Measurements from ENCODE around the gene QSER1. TPM values are rescaled to one million over a fixed set of nuclear protein-coding genes. Genes with fewer than 3 reads are reported as not detected.
"Not testable (repeated sequence)": the region's sequence is repeated elsewhere in the genome, so short reads cannot be mapped to it uniquely, and the experiment has no call there.

QSER1 gene
- total RNA-seq, 6 experiments from 2014 or later = 20.2 to 26.4 (median 24.0) TPM

GRCh38 chr11:32962016-32962415 lies 69.4 kb downstream of the QSER1 start:
- peaks cover 9% of the 10 kb centered on the region for H3K4me1 Mint-ChIP-seq (ENCODE audit: low read depth)
- H3K27me3 Mint-ChIP-seq (ENCODE audit: insufficient read depth) = no peaks in the 10 kb centered on the region; the same call in 1 of the 2 replicates
- peaks cover 19% of the 10 kb centered on the region for H3K36me3 Mint-ChIP-seq (ENCODE audit: low read depth)
- no peak overlapping the region for H3K27ac Mint-ChIP-seq
- TF ChIP-seq, protein P1, sequence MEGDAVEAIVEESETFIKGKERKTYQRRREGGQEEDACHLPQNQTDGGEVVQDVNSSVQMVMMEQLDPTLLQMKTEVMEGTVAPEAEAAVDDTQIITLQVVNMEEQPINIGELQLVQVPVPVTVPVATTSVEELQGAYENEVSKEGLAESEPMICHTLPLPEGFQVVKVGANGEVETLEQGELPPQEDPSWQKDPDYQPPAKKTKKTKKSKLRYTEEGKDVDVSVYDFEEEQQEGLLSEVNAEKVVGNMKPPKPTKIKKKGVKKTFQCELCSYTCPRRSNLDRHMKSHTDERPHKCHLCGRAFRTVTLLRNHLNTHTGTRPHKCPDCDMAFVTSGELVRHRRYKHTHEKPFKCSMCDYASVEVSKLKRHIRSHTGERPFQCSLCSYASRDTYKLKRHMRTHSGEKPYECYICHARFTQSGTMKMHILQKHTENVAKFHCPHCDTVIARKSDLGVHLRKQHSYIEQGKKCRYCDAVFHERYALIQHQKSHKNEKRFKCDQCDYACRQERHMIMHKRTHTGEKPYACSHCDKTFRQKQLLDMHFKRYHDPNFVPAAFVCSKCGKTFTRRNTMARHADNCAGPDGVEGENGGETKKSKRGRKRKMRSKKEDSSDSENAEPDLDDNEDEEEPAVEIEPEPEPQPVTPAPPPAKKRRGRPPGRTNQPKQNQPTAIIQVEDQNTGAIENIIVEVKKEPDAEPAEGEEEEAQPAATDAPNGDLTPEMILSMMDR (IDR thresholded peaks at IDR 0.05) = no peak
- no peaks in the 10 kb centered on the region for H3K9me3 Mint-ChIP-seq
- H3K4me3 Mint-ChIP-seq = no peak overlapping the region
- peak; percentile 19 for DNase-seq

DNA sequence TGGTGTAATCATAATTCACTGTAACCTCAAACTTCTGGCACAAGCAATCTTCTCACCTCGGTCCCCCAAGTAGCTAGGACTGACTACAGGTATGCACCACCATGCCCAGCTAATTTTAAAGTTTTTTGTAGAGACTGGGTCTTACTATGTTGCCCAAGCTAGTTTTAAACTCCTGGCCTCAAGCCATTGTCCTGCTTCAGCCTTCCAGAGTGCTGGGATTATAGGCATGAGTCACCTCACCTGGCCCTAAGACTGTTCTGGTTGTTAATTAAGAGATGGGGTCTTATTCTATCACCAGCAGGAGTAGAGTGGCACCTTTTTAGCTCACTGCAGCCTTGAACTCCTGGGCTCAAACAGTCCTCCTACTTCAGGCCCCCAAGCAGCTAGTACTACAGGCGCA lies 71.1 kb downstream of the QSER1 start:
- Mint-ChIP-seq H3K27ac (no peak overlapping the region), H3K9me3 (no peaks in the 10 kb centered on the region), H3K4me1 (ENCODE audit: low read depth) (peaks cover 9% of the 10 kb centered on the region), H3K27me3 (ENCODE audit: insufficient read depth) (no peaks in the 10 kb centered on the region), H3K4me3 (no peak overlapping the region), H3K36me3 (ENCODE audit: low read depth) (peaks cover 19% of the 10 kb centered on the region)
- TF ChIP-seq, protein P1 (IDR thresholded peaks at IDR 0.05) = no peak
- DNase-seq = no peak

GRCh38 chr11:32968541-32968940 lies 75.9 kb downstream of the QSER1 start:
- no peaks in the 10 kb centered on the region for H3K9me3 Mint-ChIP-seq
- no peak for DNase-seq
- TF ChIP-seq, protein P1 (IDR thresholded peaks at IDR 0.05) = no peak
- H3K36me3 Mint-ChIP-seq (ENCODE audit: low read depth) = peaks cover 5% of the 10 kb centered on the region; the same call in 1 of the 2 replicates
- no peaks in the 10 kb centered on the region for H3K27me3 Mint-ChIP-seq (ENCODE audit: insufficient read depth)
- H3K4me1 Mint-ChIP-seq (ENCODE audit: low read depth) = no peaks in the 10 kb centered on the region
- no peak overlapping the region for H3K4me3 Mint-ChIP-seq
- H3K27ac Mint-ChIP-seq = no peak overlapping the region

GRCh38 chr11:32972233-32972632 lies 79.6 kb downstream of the QSER1 start:
- DNase-seq; H3K9me3 Mint-ChIP-seq; H3K4me3 Mint-ChIP-seq; H3K36me3 Mint-ChIP-seq (ENCODE audit: low read depth); H3K4me1 Mint-ChIP-seq (ENCODE audit: low read depth); H3K27me3 Mint-ChIP-seq (ENCODE audit: insufficient read depth); H3K27ac Mint-ChIP-seq: not testable (repeated sequence)

GRCh38 chr11:32972781-32973180 lies 80.2 kb downstream of the QSER1 start:
- H3K27ac Mint-ChIP-seq = no peak overlapping the region
- peaks cover 6% of the 10 kb centered on the region for H3K4me1 Mint-ChIP-seq (ENCODE audit: low read depth)
- no peak overlapping the region for H3K4me3 Mint-ChIP-seq
- H3K27me3 Mint-ChIP-seq (ENCODE audit: insufficient read depth) = no peaks in the 10 kb centered on the region
- no peaks in the 10 kb centered on the region for H3K9me3 Mint-ChIP-seq
- DNase-seq = no peak
- TF ChIP-seq, protein P1 (IDR thresholded peaks at IDR 0.05) = no peak
- peaks cover 9% of the 10 kb centered on the region; the same call in 1 of the 2 replicates for H3K36me3 Mint-ChIP-seq (ENCODE audit: low read depth)

DNA sequence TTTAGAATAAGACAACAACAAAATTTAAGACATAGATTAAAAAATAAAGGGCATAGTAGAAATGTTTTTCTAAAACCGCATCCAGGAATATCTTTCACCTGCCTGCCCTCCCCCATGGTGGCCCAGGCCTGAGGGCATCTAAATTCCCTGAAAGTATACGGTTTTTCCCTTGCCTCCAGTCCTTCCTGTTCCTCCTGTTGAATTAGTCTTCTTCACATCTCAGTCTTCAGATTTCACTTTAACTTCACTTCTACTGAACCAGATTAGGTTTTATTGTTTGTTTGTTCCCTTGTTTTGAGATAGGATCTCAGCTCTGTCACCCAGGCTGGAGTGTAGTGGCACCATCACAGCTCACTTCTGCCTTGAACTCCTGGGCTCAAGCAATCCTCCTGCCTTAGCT lies 90.0 kb downstream of the QSER1 start:
- Mint-ChIP-seq H3K27ac (no peak overlapping the region), H3K36me3 (ENCODE audit: low read depth) (peaks cover 19% of the 10 kb centered on the region), H3K4me1 (ENCODE audit: low read depth) (peaks cover 14% of the 10 kb centered on the region), H3K27me3 (ENCODE audit: insufficient read depth) (no peaks in the 10 kb centered on the region), H3K4me3 (no peak overlapping the region), H3K9me3 (no peaks in the 10 kb centered on the region)
- no peak for DNase-seq
- TF ChIP-seq, protein P1 (IDR thresholded peaks at IDR 0.05) = no peak
